Measurements from ENCODE around the gene CDH6. TPM values are rescaled to one million over a fixed set of nuclear protein-coding genes. Genes with fewer than 3 reads are reported as not detected.
A peak's percentile ranks its signal among the peaks of the same experiment; 100 is the strongest.

CDH6 gene
- total RNA-seq, result 0.18 to 0.54 TPM (median 0.47 TPM) in 3 replicates

DNA sequence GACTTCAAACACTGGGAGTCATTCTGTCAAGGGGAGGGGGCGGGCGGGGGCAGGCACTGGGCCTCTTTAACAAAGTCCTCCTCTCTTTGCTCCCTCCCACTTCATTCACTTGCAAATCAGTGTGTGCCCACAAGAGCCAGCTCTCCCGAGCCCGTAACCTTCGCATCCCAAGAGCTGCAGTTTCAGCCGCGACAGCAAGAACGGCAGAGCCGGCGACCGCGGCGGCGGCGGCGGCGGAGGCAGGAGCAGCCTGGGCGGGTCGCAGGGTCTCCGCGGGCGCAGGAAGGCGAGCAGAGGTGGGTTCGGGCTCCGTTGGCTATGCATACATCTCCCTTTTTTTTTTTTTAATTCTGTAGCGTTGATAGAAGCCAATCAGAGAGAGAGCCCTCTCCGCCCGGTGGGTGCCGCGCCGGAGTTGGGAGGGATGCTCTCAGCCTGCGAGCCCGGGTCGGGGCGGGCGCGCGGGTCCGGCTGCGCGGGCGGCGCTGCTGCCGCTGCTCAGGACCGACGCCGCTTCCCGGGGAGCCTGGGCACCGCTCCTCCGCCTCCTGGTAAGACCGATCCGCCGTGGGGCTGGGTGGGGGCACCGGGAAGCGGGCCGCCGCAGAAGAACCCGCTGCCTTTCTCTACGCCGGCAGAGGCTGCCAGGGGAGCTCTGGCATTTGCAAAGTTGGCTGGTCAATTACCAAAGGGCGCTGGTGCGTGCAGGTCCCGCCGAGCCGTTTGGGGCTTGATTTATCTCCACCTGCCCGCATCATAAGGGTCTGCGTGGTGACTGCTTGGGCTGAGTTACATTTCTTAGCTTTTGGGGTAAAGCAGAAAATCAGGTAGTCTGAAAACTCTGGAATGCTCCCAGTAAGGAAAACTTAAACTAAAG is at the start of gene CDH6:
CDH6 (plus strand) TSS at position 96 of the 877 bp plus-strand sequence. CDS start 73,788 bp downstream, outside the sequence.
- Mint-ChIP-seq H3K4me1 (peaks cover 14% of the 10 kb centered on the region), H3K36me3 (no peaks in the 10 kb centered on the region), H3K4me3 (peak within 1 kb of the TSS; percentile 67), H3K9me3 (no peaks in the 10 kb centered on the region), H3K27ac (no peak within 1 kb of the TSS), H3K27me3 (ENCODE audit: low read depth) (peaks cover 87% of the 10 kb centered on the region)
- peak; percentile 25 to 57 for DNase-seq (ENCODE audit: low spot score in 2 of 2, unreplicated experiment in 2 of 2)
- TF ChIP-seq CTCF (IDR thresholded peaks at IDR 0.05; ENCODE audit: unreplicated experiment), result no peak

- TF ChIP-seq CTCF (IDR thresholded peaks at IDR 0.05; ENCODE audit: unreplicated experiment), result no peak
- H3K27me3 Mint-ChIP-seq (ENCODE audit: low read depth), result no peaks in the 10 kb centered on the region
- no peak overlapping the region for H3K27ac Mint-ChIP-seq
- H3K9me3 Mint-ChIP-seq, result no peaks in the 10 kb centered on the region
- DNase-seq (ENCODE audit: low spot score in 2 of 2, unreplicated experiment in 2 of 2), result no peak
- no peaks in the 10 kb centered on the region for H3K36me3 Mint-ChIP-seq
- H3K4me1 Mint-ChIP-seq, result peaks cover 2% of the 10 kb centered on the region
- H3K4me3 Mint-ChIP-seq, result no peak overlapping the region
Measured at GRCh38 chr5:31144364-31144763, 49.1 kb upstream of the CDH6 start.

- H3K9me3 Mint-ChIP-seq, result no peaks in the 10 kb centered on the region
- no peak for DNase-seq (ENCODE audit: low spot score in 2 of 2, unreplicated experiment in 2 of 2)
- no peak overlapping the region for H3K4me3 Mint-ChIP-seq
- no peaks in the 10 kb centered on the region for H3K27me3 Mint-ChIP-seq (ENCODE audit: low read depth)
- H3K27ac Mint-ChIP-seq, result no peak overlapping the region
- no peaks in the 10 kb centered on the region for H3K36me3 Mint-ChIP-seq
- no peak for TF ChIP-seq CTCF (IDR thresholded peaks at IDR 0.05; ENCODE audit: unreplicated experiment)
- H3K4me1 Mint-ChIP-seq, result peaks cover 2% of the 10 kb centered on the region
Measured at GRCh38 chr5:31148959-31149475, 44.5 kb upstream of the CDH6 start.

- TF ChIP-seq CTCF (IDR thresholded peaks at IDR 0.05; ENCODE audit: unreplicated experiment), result no peak
- Mint-ChIP-seq H3K27me3 (ENCODE audit: low read depth) (no peaks in the 10 kb centered on the region), H3K4me1 (peaks cover 4% of the 10 kb centered on the region), H3K9me3 (no peaks in the 10 kb centered on the region), H3K4me3 (no peak overlapping the region), H3K36me3 (no peaks in the 10 kb centered on the region), H3K27ac (no peak overlapping the region)
- DNase-seq (ENCODE audit: low spot score in 2 of 2, unreplicated experiment in 2 of 2), result no peak
Measured at GRCh38 chr5:31153521-31153920, 40.0 kb upstream of the CDH6 start.

GRCh38 chr5:31156631-31157160 is 36.8 kb upstream of the CDH6 start:
- Mint-ChIP-seq H3K4me3 (no peak overlapping the region), H3K27me3 (ENCODE audit: low read depth) (no peaks in the 10 kb centered on the region), H3K27ac (no peak overlapping the region), H3K4me1 (peaks cover 7% of the 10 kb centered on the region), H3K9me3 (no peaks in the 10 kb centered on the region), H3K36me3 (no peaks in the 10 kb centered on the region)
- DNase-seq (ENCODE audit: low spot score in 2 of 2, unreplicated experiment in 2 of 2), result no peak
- TF ChIP-seq CTCF (IDR thresholded peaks at IDR 0.05; ENCODE audit: unreplicated experiment), result no peak
